Measurements from ENCODE around the gene ERBB2. TPM values are rescaled to one million over a fixed set of nuclear protein-coding genes. Genes with fewer than 3 reads are reported as not detected.

ERBB2 gene
- total and polyA plus RNA-seq, 9 of the 15 experiments (the other 6 are each of a cell fraction or from before 2014, with no cell fraction given) = 0.74 to 5.6 (median 3.3) TPM

- peak; percentile 5; the same call in 1 of the 2 replicates for TF ChIP-seq ZNF592 (IDR thresholded peaks at IDR 0.05)
- TF ChIP-seq MECOM (CRISPR knock-in tag; IDR thresholded peaks at IDR 0.05) = no peak
- TF ChIP-seq ELF2 (CRISPR knock-in tag; IDR thresholded peaks at IDR 0.05) = peak; percentile 93
- TF ChIP-seq ZNF311 (CRISPR knock-in tag; IDR thresholded peaks at IDR 0.05) = no peak
- no peak for TF ChIP-seq SREBF2 (CRISPR knock-in tag; IDR thresholded peaks at IDR 0.05)
- TF ChIP-seq RB1 (IDR thresholded peaks at IDR 0.05; ENCODE audit: low read depth) = 0 out of 2 replicates have a peak, but pooled peaks have one; percentile 66
- no peak for TF ChIP-seq JUNB (CRISPR knock-in tag; conservative IDR thresholded peaks at IDR 0.05)
- no peak for TF ChIP-seq HLTF (IDR thresholded peaks at IDR 0.05)
- TF ChIP-seq GTF2B (IDR thresholded peaks at IDR 0.05; ENCODE audit: extremely low read depth, insufficient read length) = no peak
- no peak; the same call in none of the 2 replicates for TF ChIP-seq ETV5 (CRISPR knock-in tag; IDR thresholded peaks at IDR 0.05; ENCODE audit: low read depth)
- TF ChIP-seq PML (IDR thresholded peaks at IDR 0.05; ENCODE audit: low read length) = no peak
- TF ChIP-seq RBM22 (IDR thresholded peaks at IDR 0.05; ENCODE audit: low read depth, low read length, poor library complexity, severe bottlenecking) = no peak
- no peak for TF ChIP-seq RAD21 (CRISPR knock-in tag; conservative IDR thresholded peaks at IDR 0.05 in 1 of 2, IDR thresholded peaks at IDR 0.05 in 1 of 2)
- TF ChIP-seq KAT7 (CRISPR knock-in tag; IDR thresholded peaks at IDR 0.05; ENCODE audit: borderline replicate concordance) = peak; percentile 38; the same call in 1 of the 2 replicates
- TF ChIP-seq CXXC5 (CRISPR knock-in tag; IDR thresholded peaks at IDR 0.05) = peak; percentile 62
- no peak for TF ChIP-seq CHD2 (IDR thresholded peaks at IDR 0.05; ENCODE audit: low read depth, low read length)
- TF ChIP-seq HNRNPL (IDR thresholded peaks at IDR 0.05; ENCODE audit: low read depth, low read length) = no peak
- peak; percentile 52; the same call in 1 of the 2 replicates for TF ChIP-seq ESRRA (IDR thresholded peaks at IDR 0.05; ENCODE audit: borderline replicate concordance, low read depth)
- 0 out of 4 replicates have a peak, but pooled peaks of 1 of the 2 experiments have one; percentile 36 for TF ChIP-seq TEAD1 (CRISPR knock-in tag; IDR thresholded peaks at IDR 0.05)
- TF ChIP-seq POLR2A (conservative IDR thresholded peaks at IDR 0.05) = peak; percentile 82
- TF ChIP-seq ETS2 (tag; IDR thresholded peaks at IDR 0.05; ENCODE audit: borderline replicate concordance, poor library complexity, severe bottlenecking) = no peak
- TF ChIP-seq SAP30 (IDR thresholded peaks at IDR 0.05; ENCODE audit: borderline replicate concordance, insufficient read depth, low read depth, low read length, poor library complexity, severe bottlenecking) = no peak
- no peak for TF ChIP-seq ATF1 (CRISPR knock-in tag; IDR thresholded peaks at IDR 0.05)
- TF ChIP-seq ATF1 (tag; IDR thresholded peaks at IDR 0.05) = peak; percentile 55
- peak; percentile 84 for TF ChIP-seq ETV1 (tag; conservative IDR thresholded peaks at IDR 0.05; ENCODE audit: low read depth)
These were observed 12.1 kb upstream of the ERBB2 start, which contains the start of gene PGAP3 (continued) for GRCh38 chr17:39687546-39688474.
